Right renal pelvis (tissue), 4 donors: ENCODE measurements around the gene C12orf60. TPM values are rescaled to one million over a fixed set of nuclear protein-coding genes. Genes with fewer than 3 reads are reported as not detected.

Experiments
- DNase-seq, 4 donors: peaks; one replicate each; pipeline ENCODE4 v3.0.0-alpha.2; 2013; ENCODE audit warnings: low read depth in 4 of 4, low spot score in 3 of 4, missing footprints in 1 of 4
- polyA plus RNA-seq, 4 donors: library from polyadenylated mRNA; unstranded; fragments of 120-200 nt; gene quantifications; one replicate each; pipeline ENCODE4 v1.2.1, GENCODE V29; 2013; ENCODE audit not compliant: insufficient read length in 4 of 4

Gene C12orf60
- polyA plus RNA-seq, 4 donors, result 4.7 to 6.8 (median 4.9) TPM

- no peak for DNase-seq
These were observed 65.5 kb downstream of the C12orf60 start for GRCh38 chr12:14868916-14869506.

DNA sequence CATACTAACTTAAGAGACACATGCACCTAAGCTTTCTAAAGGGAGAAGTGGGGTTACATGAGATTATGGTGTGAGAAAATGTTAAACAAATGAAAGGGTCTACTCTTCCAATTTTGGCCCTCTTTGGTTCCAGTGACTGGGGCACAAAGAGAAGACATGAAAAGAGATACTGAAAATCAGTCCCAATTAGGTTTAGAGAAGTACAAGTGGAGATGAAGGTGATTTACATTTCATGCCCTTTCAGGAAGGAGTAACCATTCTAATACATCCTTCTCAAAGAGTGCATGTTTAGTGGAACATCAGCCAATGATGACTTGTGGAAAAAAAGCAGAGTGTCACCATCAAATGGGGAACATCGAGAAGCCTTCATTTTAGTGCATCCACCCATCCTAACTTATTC lies 67.8 kb downstream of the C12orf60 start:
- DNase-seq, result no peak

- no peak for DNase-seq
These were observed 68.4 kb downstream of the C12orf60 start for GRCh38 chr12:14871886-14872285.

GRCh38 chr12:14873440-14874185 lies 70.1 kb downstream of the C12orf60 start:
- DNase-seq, result no peak

Other genes starting within 250 kb of the C12orf60 start
- 10 to 100 TPM; 39.4 to 47.7 (median 43.2) TPM for gene PLBD1, start 235.8 kb upstream of the C12orf60 start, polyA plus RNA-seq
- under 1 TPM; 0.38 to 0.89 (median 0.56) TPM for gene GUCY2C, start 107.1 kb upstream of the C12orf60 start, polyA plus RNA-seq
- gene WBP11, start 192 bp upstream of the C12orf60 start, polyA plus RNA-seq, result 100 to 1,000 TPM in 3 of 4 donors, 10 to 100 TPM in 1; 93.4 to 113 (median 112) TPM
- 1 to 10 TPM; 3.0 to 3.6 (median 3.3) TPM for gene SMCO3, start 10.5 kb downstream of the C12orf60 start, polyA plus RNA-seq
- under 1 TPM; 0.11 to 0.25 (median 0.14) TPM for gene ART4, start 39.9 kb downstream of the C12orf60 start, polyA plus RNA-seq
- 10 to 100 TPM; 41.2 to 70.3 (median 48.2) TPM for gene MGP, start 82.2 kb downstream of the C12orf60 start, polyA plus RNA-seq
- 10 to 100 TPM; 20.6 to 41.4 (median 30.2) TPM for gene ERP27, start 134.9 kb downstream of the C12orf60 start, polyA plus RNA-seq
- 10 to 100 TPM; 50.0 to 59.6 (median 55.9) TPM for gene ARHGDIB, start 157.9 kb downstream of the C12orf60 start, polyA plus RNA-seq
- under 1 TPM in 2 of 4 donors, not detected in 2; 0.14 to 0.27 TPM for gene PDE6H, start 169.4 kb downstream of the C12orf60 start, polyA plus RNA-seq